H1 (cell line): ENCODE results near the gene PRPF39. TPM values are rescaled to one million over a fixed set of nuclear protein-coding genes. Genes with fewer than 3 reads are reported as not detected.
"Not testable (repeated sequence)": the region's sequence is repeated elsewhere in the genome, so short reads cannot be mapped to it uniquely, and the experiment has no call there.

ENCODE experiments used
- CTCF ChIA-PET: fragments of 300-600 bp; sonication (Branson Sonifier 250); formaldehyde crosslinking; loops from one replicate; lab custom pipeline; 2021; ENCODE audit not compliant: partially characterized antibody; lab: Charles Lee
- POLR2A ChIA-PET: fragments of 300-600 bp; sonication (Branson Sonifier 250); formaldehyde crosslinking; loops from one replicate; lab custom pipeline; 2021; ENCODE audit warnings: inconsistent platforms; ENCODE audit not compliant: partially characterized antibody; lab: Charles Lee
- DNase-seq, 2 experiments: peaks; one replicate each; pipeline versions ENCODE4 v3.0.0 to v3.0.0-alpha.2; 2010 to 2022; ENCODE audit warnings: low spot score in 2 of 2, low read depth in 1 of 2, mixed read lengths in 1 of 2
- FAIRE-seq: peaks from 2 replicates; lab custom pipeline; 2011; peaks lifted over from hg19 to GRCh38; lab: Jason Lieb, UNC
- H2AFZ ChIP-seq: 2 replicates; pipeline ENCODE4 v1.8.1; 2012; ENCODE audit warnings: low read length, inconsistent platforms
- H2AK5ac ChIP-seq: 2 replicates; pipeline ENCODE4 v1.6.1; 2013; ENCODE audit warnings: low read depth, low read length
- H2BK120ac ChIP-seq: replicated peaks from 2 replicates; pipeline ENCODE3; 2013; ENCODE audit warnings: low read depth, low read length, inconsistent platforms
- H2BK12ac ChIP-seq: 2 replicates; pipeline ENCODE4 v1.6.1; 2013; ENCODE audit warnings: low read depth, low read length
- H2BK15ac ChIP-seq: 2 replicates; pipeline ENCODE4 v1.6.1; 2013; ENCODE audit warnings: low read length
- H2BK20ac ChIP-seq: 2 replicates; pipeline ENCODE4 v1.6.1; 2013; ENCODE audit warnings: low read length
- H2BK5ac ChIP-seq: 2 replicates; pipeline ENCODE4 v1.6.1; 2013; ENCODE audit warnings: low read depth, low read length
- H3K14ac ChIP-seq: 2 replicates; pipeline ENCODE4 v1.6.1; 2013; ENCODE audit warnings: inconsistent platforms; ENCODE audit not compliant: insufficient read length
- H3K18ac ChIP-seq: 2 replicates; pipeline ENCODE4 v1.6.1; 2013; ENCODE audit warnings: low read length; ENCODE audit errors: extremely low read depth
- H3K23ac ChIP-seq: 2 replicates; pipeline ENCODE4 v1.6.1; 2013; ENCODE audit warnings: inconsistent platforms; ENCODE audit not compliant: insufficient read length
- H3K23me2 ChIP-seq: 2 replicates; pipeline ENCODE4 v1.6.1; 2013; ENCODE audit warnings: low read depth, low read length
- H3K27ac ChIP-seq: 2 replicates; pipeline ENCODE4 v1.6.1; 2011; ENCODE audit warnings: low read depth, low read length, inconsistent platforms
- H3K27me3 ChIP-seq, 4 experiments: replicated peaks in 1 of 4; 1 replicate in 1 of 4; 2 replicates in 3 of 4; pipeline versions ENCODE4 v1.6.1 to v1.8.1; 2011 to 2013; ENCODE audit warnings: low read length in 3 of 4, mild to moderate bottlenecking in 3 of 4, inconsistent platforms in 2 of 4, mixed read lengths in 2 of 4, moderate library complexity in 1 of 4; ENCODE audit not compliant: control insufficient read depth in 3 of 4, insufficient read depth in 3 of 4; ENCODE audit errors: extremely low read depth in 1 of 4
- H3K36me3 ChIP-seq, 4 experiments: 2 replicates each; pipeline versions ENCODE4 v1.6.1 to v1.8.1; 2011 to 2013; ENCODE audit warnings: mild to moderate bottlenecking in 4 of 4, low read length in 3 of 4, moderate library complexity in 2 of 4, control low read depth in 1 of 4, inconsistent platforms in 1 of 4; ENCODE audit not compliant: insufficient read depth in 4 of 4, control insufficient read depth in 2 of 4
- H3K4ac ChIP-seq: replicated peaks from 2 replicates; pipeline ENCODE3; 2013; ENCODE audit warnings: low read length, low read depth, mixed read lengths, inconsistent platforms; ENCODE audit not compliant: insufficient read length
- H3K4me1 ChIP-seq, 4 experiments: replicated peaks in 1 of 4; 1 replicate in 1 of 4; 2 replicates in 3 of 4; pipeline versions ENCODE4 v1.6.1 to v1.8.1; 2011 to 2013; ENCODE audit warnings: low read length in 3 of 4, inconsistent platforms in 2 of 4, mixed read lengths in 1 of 4; ENCODE audit not compliant: insufficient read depth in 4 of 4, control insufficient read depth in 3 of 4
- H3K4me2 ChIP-seq, 2 experiments: 2 replicates each; pipeline versions ENCODE4 v1.6.1 to v1.8.1; 2011 to 2013; ENCODE audit warnings: low read depth in 2 of 2, low read length in 2 of 2, control low read depth in 1 of 2, inconsistent platforms in 1 of 2, mild to moderate bottlenecking in 1 of 2; ENCODE audit not compliant: insufficient read depth in 1 of 2
- H3K4me3 ChIP-seq, 4 experiments: fragments of 200-600, 300-600 bp in 1 of 4; sonication (generic), shearing (Covaris generic), sonication (Bioruptor Twin) in 1 of 4; 2 replicates each; pipeline versions ENCODE4 v1.5.1 to v1.8.1; 2011 to 2016; ENCODE audit warnings: low read length in 4 of 4, low read depth in 3 of 4, control low read depth in 2 of 4, inconsistent platforms in 2 of 4, mild to moderate bottlenecking in 2 of 4, mixed read lengths in 1 of 4, moderate library complexity in 1 of 4; ENCODE audit not compliant: insufficient read depth in 2 of 4; ENCODE audit errors: extremely low read depth in 1 of 4
- H3K56ac ChIP-seq: replicated peaks from 2 replicates; pipeline ENCODE3; 2013; ENCODE audit warnings: low read depth, mild to moderate bottlenecking, mixed read lengths, low read length, inconsistent platforms; ENCODE audit not compliant: insufficient read length
- H3K79me1 ChIP-seq: 2 replicates; pipeline ENCODE4 v1.6.1; 2013; ENCODE audit warnings: low read depth, low read length, control low read depth
- H3K79me2 ChIP-seq, 2 experiments: 2 replicates each; pipeline versions ENCODE4 v1.6.1 to v1.8.1; 2012 to 2013; ENCODE audit warnings: low read length in 2 of 2, mild to moderate bottlenecking in 2 of 2, inconsistent platforms in 1 of 2; ENCODE audit not compliant: insufficient read depth in 2 of 2, control insufficient read depth in 1 of 2
- H3K9ac ChIP-seq, 4 experiments: replicated peaks in 1 of 4; 1 replicate in 1 of 4; 2 replicates in 3 of 4; pipeline versions ENCODE4 v1.6.1 to v1.8.1; 2011 to 2013; ENCODE audit warnings: low read depth in 3 of 4, low read length in 3 of 4, control low read depth in 2 of 4, mild to moderate bottlenecking in 2 of 4, moderate library complexity in 2 of 4, inconsistent platforms in 1 of 4; ENCODE audit errors: extremely low read depth in 1 of 4
- H3K9me3 ChIP-seq, 2 experiments: 2 replicates each; pipeline versions ENCODE4 v1.6.1 to v1.8.1; 2012 to 2013; ENCODE audit warnings: mild to moderate bottlenecking in 2 of 2, moderate library complexity in 2 of 2, control low read depth in 1 of 2, inconsistent platforms in 1 of 2, low read depth in 1 of 2, low read length in 1 of 2, mixed read lengths in 1 of 2; ENCODE audit not compliant: insufficient read depth in 2 of 2
- H4K20me1 ChIP-seq, 2 experiments: replicated peaks in 1 of 2; 2 replicates each; pipeline versions ENCODE3 to v1.8.1; 2011 to 2013; ENCODE audit warnings: inconsistent platforms in 2 of 2, low read length in 2 of 2, mild to moderate bottlenecking in 1 of 2; ENCODE audit not compliant: insufficient read depth in 2 of 2, control insufficient read depth in 1 of 2
- H4K5ac ChIP-seq: 2 replicates; pipeline ENCODE4 v1.6.1; 2013; ENCODE audit warnings: low read length, low read depth, mixed read lengths, inconsistent platforms; ENCODE audit not compliant: insufficient read length
- H4K8ac ChIP-seq: 2 replicates; pipeline ENCODE4 v1.8.0; 2013; ENCODE audit warnings: mild to moderate bottlenecking, moderate library complexity, low read length, inconsistent platforms; ENCODE audit not compliant: insufficient read depth; ENCODE audit errors: extremely low read depth
- H4K91ac ChIP-seq: replicated peaks from 2 replicates; pipeline ENCODE3; 2013; ENCODE audit warnings: low read length, mixed read lengths, inconsistent platforms; ENCODE audit not compliant: insufficient read length
- WGBS, 2 experiments: shearing (Covaris generic) in 1 of 2; methylation state at CpG; one replicate each; pipeline versions ENCODE4 v1.1.6 to v1.1.7; 2013 to 2015; ENCODE audit warnings: low lambda C conversion rate in 2 of 2, mixed read lengths in 2 of 2, inconsistent platforms in 1 of 2, low coverage in 1 of 2, missing lambda C conversion rate in 1 of 2; ENCODE audit not compliant: insufficient replicate concordance in 2 of 2, insufficient coverage in 1 of 2, insufficient read length in 1 of 2; ENCODE audit errors: extremely low coverage in 1 of 2, missing lambda C conversion rate in 1 of 2; 5-methylcytosine and 5-hydroxymethylcytosine counted together
- polyA plus RNA-seq, 7 experiments: library from polyadenylated mRNA; depleted of rRNA in 3 of 7; stranded (reverse) in 5 of 7; unstranded in 2 of 7; fragments of >200 nt in 5 of 7; fragments of 200-250 nt in 2 of 7; gene quantifications; 1 replicate in 5 of 7; 2 replicates in 1 of 7; 4 replicates in 1 of 7; pipeline versions ENCODE4 v1.2.1 to v1.2.3, GENCODE V29; 2011 to 2013; ENCODE audit warnings: missing spikeins in 2 of 7, mixed read lengths in 2 of 7
- total RNA-seq: library from RNA; stranded (reverse); fragmentation: NEBNext Ultra II Directional; extraction: Animal tissue kit (Norgen Biotek cat#: 25700); gene quantifications from 2 replicates; pipeline ENCODE4 v1.2.1, GENCODE V29; 2021

PRPF39 gene
- total and polyA plus RNA-seq, 2 of the 8 experiments (the other 6 are each of a cell fraction or from before 2014, with no cell fraction given), result 22.4 to 43.3 TPM

DNA sequence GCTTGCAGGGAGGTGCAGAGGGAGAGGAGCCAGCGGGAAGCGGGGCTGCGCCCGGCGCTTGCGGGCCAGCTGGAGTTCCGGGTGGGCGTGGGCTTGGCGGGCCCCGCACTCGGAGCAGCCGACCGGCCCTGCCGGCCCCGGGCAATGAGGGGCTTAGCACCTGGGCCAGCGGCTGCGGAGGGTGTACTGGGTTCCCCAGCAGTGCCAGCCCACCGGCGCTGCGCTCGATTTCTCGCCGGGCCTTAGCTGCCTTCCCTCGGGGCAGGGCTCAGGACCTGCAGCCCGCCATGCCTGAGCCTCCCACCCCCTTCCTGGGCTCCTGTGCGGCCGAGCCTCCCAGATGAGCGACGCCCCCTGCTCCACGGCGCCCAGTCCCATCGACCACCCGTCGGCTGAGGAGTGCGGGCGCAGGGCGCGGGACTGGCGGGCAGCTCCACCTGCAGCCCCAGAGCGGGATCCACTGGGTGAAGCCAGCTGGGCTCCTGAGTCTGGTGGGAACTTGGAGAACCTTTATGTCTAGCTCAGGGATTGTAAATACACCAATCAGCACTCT, 3.4 kb upstream of the PRPF39 start:
- not testable (repeated sequence) for H3K9ac ChIP-seq, H3K56ac ChIP-seq, H3K4me2 ChIP-seq, H2BK15ac ChIP-seq, H3K18ac ChIP-seq, H2AFZ ChIP-seq, H4K8ac ChIP-seq, H4K5ac ChIP-seq, H3K36me3 ChIP-seq, H3K4ac ChIP-seq, H3K9me3 ChIP-seq, H3K23ac ChIP-seq, H2BK5ac ChIP-seq, H3K4me1 ChIP-seq, DNase-seq, H3K79me1 ChIP-seq, H3K27ac ChIP-seq, H4K20me1 ChIP-seq, H3K27me3 ChIP-seq, H2BK20ac ChIP-seq, FAIRE-seq, H3K14ac ChIP-seq, H4K91ac ChIP-seq, H3K4me3 ChIP-seq, H2BK12ac ChIP-seq, H3K23me2 ChIP-seq, H2BK120ac ChIP-seq, H2AK5ac ChIP-seq
- 97% methylated on average over 24 of the region's 40 CpGs; no CpG with 5 or more reads in 1 of the 2 experiments for WGBS, 2 experiments
- H3K79me2 ChIP-seq, result peaks cover 9 to 16% of the 10 kb centered on the region in 2 experiments; a peak in 3 of 4 replicates
- ChIA-PET CTCF (interaction anchor here (0.7 kb wide), 1 partner anchor 162 kb away, joined by 3 read pairs; no protein-coding TSS in a partner anchor), POLR2A (interaction anchor here (1.0 kb wide), 1 partner anchor 38 kb away, joined by 3 read pairs; no protein-coding TSS in a partner anchor)

DNA sequence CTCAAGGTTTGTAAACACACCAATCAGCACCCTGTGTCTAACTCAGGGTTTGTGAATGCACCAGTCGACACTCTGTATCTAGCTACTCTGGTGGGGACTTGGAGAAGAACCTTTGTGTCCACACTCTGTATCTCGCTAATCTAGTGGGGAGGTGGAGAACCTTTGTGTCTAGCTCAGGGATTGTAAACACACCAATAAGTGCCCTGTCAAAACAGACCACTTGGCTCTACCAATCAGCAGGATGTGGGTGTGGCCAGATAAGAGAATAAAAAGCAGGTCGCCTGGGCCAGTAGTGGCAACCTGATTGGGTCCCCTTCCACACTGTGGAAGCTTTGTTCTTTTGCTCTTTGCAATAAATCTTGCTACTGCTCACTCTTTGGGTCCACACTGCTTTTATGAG, 2.8 kb upstream of the PRPF39 start:
- not testable (repeated sequence) for H2BK120ac ChIP-seq, H3K23ac ChIP-seq, DNase-seq, H3K27ac ChIP-seq, H2BK12ac ChIP-seq, H4K91ac ChIP-seq, H4K5ac ChIP-seq, H3K4me2 ChIP-seq, H3K14ac ChIP-seq, H2BK5ac ChIP-seq, H3K27me3 ChIP-seq, H3K56ac ChIP-seq, H3K9me3 ChIP-seq, H3K23me2 ChIP-seq, H3K4ac ChIP-seq, H4K20me1 ChIP-seq, H3K18ac ChIP-seq, H3K79me1 ChIP-seq, FAIRE-seq, H3K4me1 ChIP-seq, H2BK20ac ChIP-seq, H3K4me3 ChIP-seq, H3K36me3 ChIP-seq, H2AK5ac ChIP-seq, H3K9ac ChIP-seq, H2BK15ac ChIP-seq
- 98% methylated on average over 3 of the region's 3 CpGs; no CpG with 5 or more reads in 1 of the 2 experiments for WGBS, 2 experiments
- ChIA-PET POLR2A (interaction anchor here (1.0 kb wide), 1 partner anchor 38 kb away, joined by 3 read pairs; no protein-coding TSS in a partner anchor), CTCF (interaction anchor here (0.7 kb wide), 1 partner anchor 161 kb away, joined by 3 read pairs; no protein-coding TSS in a partner anchor)
- Histone ChIP-seq H3K79me2 (peaks cover 15 to 22% of the 10 kb centered on the region in 2 experiments), H2AFZ (0 out of 2 replicates have a peak overlapping the region, but pooled peaks have one; percentile 9), H4K8ac (peak overlapping the region; percentile 35; the same call in 1 of the 2 replicates)
